DOHH2 (cell line): Measurements from ENCODE around the gene NAA30.

Experiments
- CTCF ChIP-seq: fragments of 200-600 bp; sonication (generic); IDR thresholded peaks from one replicate; pipeline ENCODE4 v1.5.1; 2014; ENCODE audit warnings: antibody characterized with exemption, mild to moderate bottlenecking, low read depth, low read length; ENCODE audit not compliant: poor library complexity, severe bottlenecking
- EZH2phosphoT487 ChIP-seq: fragments of 200-600 bp; sonication (generic); IDR thresholded peaks from 2 replicates; pipeline ENCODE4 v1.6.1; 2017; ENCODE audit warnings: borderline replicate concordance, mild to moderate bottlenecking, antibody characterized with exemption, low read length, moderate library complexity, mixed read lengths

GRCh38 chr14:57346741-57347140, 43.6 kb upstream of the NAA30 start:
- TF ChIP-seq CTCF (no peak), EZH2phosphoT487 (no peak)
